ENCODE measurements around the gene MYOM1. TPM values are rescaled to one million over a fixed set of nuclear protein-coding genes. Genes with fewer than 3 reads are reported as not detected.
A peak's percentile ranks its signal among the peaks of the same experiment; 100 is the strongest.
"Not testable (repeated sequence)": the region's sequence is repeated elsewhere in the genome, so short reads cannot be mapped to it uniquely, and the experiment has no call there.

MYOM1 gene
- total RNA-seq, 1 donor from 2014 or later = 608 TPM

GRCh38 chr18:3059272-3059671 lies 160.5 kb downstream of the MYOM1 start:
- DNase-seq (no peak), ATAC-seq (ENCODE audit: poor library complexity) (no peak)
- intact Hi-C loops (cut with DNase I) = no loop called here

- intact Hi-C loops (cut with DNase I) = no loop called here
These were observed 161.2 kb downstream of the MYOM1 start for GRCh38 chr18:3058328-3059191.

GRCh38 chr18:3057526-3057925 lies 162.2 kb downstream of the MYOM1 start:
- intact Hi-C loops (cut with DNase I) = no loop called here
- no peak for DNase-seq

More at GRCh38 chr18:3058328-3059191, 161.2 kb downstream of the MYOM1 start:
- ATAC-seq (ENCODE audit: poor library complexity) = no peak
- no peak for DNase-seq

GRCh38 chr18:3056311-3056710 lies 163.5 kb downstream of the MYOM1 start:
- DNase-seq (no peak), ATAC-seq (ENCODE audit: poor library complexity) (no peak)
- intact Hi-C loops (cut with DNase I) = no loop called here

More at GRCh38 chr18:3057526-3057925, 162.2 kb downstream of the MYOM1 start:
- ATAC-seq (ENCODE audit: poor library complexity) = no peak

- no peak for DNase-seq
- intact Hi-C loops (cut with DNase I) = no loop called here
- ATAC-seq (ENCODE audit: poor library complexity) = no peak
These were observed 164.0 kb downstream of the MYOM1 start for GRCh38 chr18:3055816-3056215.

GRCh38 chr18:3055186-3055728 lies 164.5 kb downstream of the MYOM1 start:
- DNase-seq (no peak), ATAC-seq (ENCODE audit: poor library complexity) (no peak)
- intact Hi-C loops (cut with DNase I) = no loop called here

GRCh38 chr18:3054780-3055179 lies 165.0 kb downstream of the MYOM1 start:
- intact Hi-C loops (cut with DNase I) = no loop called here
- no peak for DNase-seq

GRCh38 chr18:3054214-3054613 lies 165.6 kb downstream of the MYOM1 start:
- intact Hi-C loops (cut with DNase I) = no loop called here
- ATAC-seq (ENCODE audit: poor library complexity) (no peak), DNase-seq (no peak)

More at GRCh38 chr18:3054780-3055179, 165.0 kb downstream of the MYOM1 start:
- no peak for ATAC-seq (ENCODE audit: poor library complexity)

GRCh38 chr18:3053081-3053480 lies 166.7 kb downstream of the MYOM1 start:
- DNase-seq = no peak
- ATAC-seq (ENCODE audit: poor library complexity) = no peak
- intact Hi-C loops (cut with DNase I) = no loop called here

GRCh38 chr18:3052411-3052758 lies 167.4 kb downstream of the MYOM1 start:
- DNase-seq = no peak
- intact Hi-C loops (cut with DNase I) = no loop called here
- no peak for ATAC-seq (ENCODE audit: poor library complexity)

- intact Hi-C loops (cut with DNase I) = no loop called here
- ATAC-seq (ENCODE audit: poor library complexity) = no peak
- no peak for DNase-seq
These were observed 167.9 kb downstream of the MYOM1 start for GRCh38 chr18:3051718-3052410.

GRCh38 chr18:3049897-3050454 lies 169.8 kb downstream of the MYOM1 start:
- intact Hi-C loops (cut with DNase I); DNase-seq; ATAC-seq (ENCODE audit: poor library complexity): not testable (repeated sequence)

GRCh38 chr18:3048820-3049349 lies 170.9 kb downstream of the MYOM1 start:
- DNase-seq (no peak), ATAC-seq (ENCODE audit: poor library complexity) (no peak)
- intact Hi-C loops (cut with DNase I) = no loop called here

GRCh38 chr18:3048121-3048520 lies 171.6 kb downstream of the MYOM1 start:
- no peak for DNase-seq
- intact Hi-C loops (cut with DNase I) = no loop called here
- ATAC-seq (ENCODE audit: poor library complexity) = no peak

- ATAC-seq (ENCODE audit: poor library complexity) (no peak), DNase-seq (no peak)
- intact Hi-C loops (cut with DNase I) = no loop called here
These were observed 173.5 kb downstream of the MYOM1 start for GRCh38 chr18:3046216-3046808.

- intact Hi-C loops (cut with DNase I) = no loop called here
- DNase-seq = peak; percentile 56
- peak; percentile 59 for ATAC-seq (ENCODE audit: poor library complexity)
These were observed 174.7 kb downstream of the MYOM1 start for GRCh38 chr18:3044931-3045698.

GRCh38 chr18:3042379-3042778 lies 177.4 kb downstream of the MYOM1 start:
- no peak for DNase-seq
- intact Hi-C loops (cut with DNase I) = no loop called here
- no peak for ATAC-seq (ENCODE audit: poor library complexity)

GRCh38 chr18:3041843-3042242 lies 177.9 kb downstream of the MYOM1 start:
- ATAC-seq (ENCODE audit: poor library complexity) = no peak
- intact Hi-C loops (cut with DNase I) = no loop called here
- DNase-seq = no peak

Measured in Right ventricle myocardium superior (tissue), 1 donor.